H9 (cell line): ENCODE data around the gene XIRP2. TPM values are rescaled to one million over a fixed set of nuclear protein-coding genes. Genes with fewer than 3 reads are reported as not detected.

ENCODE experiments used
- DNase-seq: peaks from one replicate; pipeline ENCODE4 v3.0.0-alpha.2; 2017
- H2AFZ ChIP-seq: one replicate; pipeline ENCODE4 v1.6.1; 2013; ENCODE audit warnings: mild to moderate bottlenecking, low read length, control low read depth, moderate library complexity
- H2AK5ac ChIP-seq: 2 replicates; pipeline ENCODE4 v1.6.1; 2013; ENCODE audit warnings: low read length, control low read depth, mixed read lengths; ENCODE audit not compliant: insufficient read length
- H2BK120ac ChIP-seq: one replicate; pipeline ENCODE4 v1.6.1; 2013; ENCODE audit warnings: low read depth, mild to moderate bottlenecking, low read length, control low read depth, inconsistent platforms; ENCODE audit not compliant: poor library complexity, severe bottlenecking
- H2BK12ac ChIP-seq: 2 replicates; pipeline ENCODE4 v1.6.1; 2013; ENCODE audit warnings: low read length, control low read depth, mixed read lengths, low read depth; ENCODE audit not compliant: insufficient read length
- H2BK15ac ChIP-seq: 2 replicates; pipeline ENCODE4 v1.6.1; 2013; ENCODE audit warnings: low read depth, low read length, control low read depth
- H2BK20ac ChIP-seq: one replicate; pipeline ENCODE4 v1.6.1; 2013; ENCODE audit warnings: low read depth, mild to moderate bottlenecking, low read length, control low read depth, inconsistent platforms; ENCODE audit not compliant: poor library complexity, severe bottlenecking
- H2BK5ac ChIP-seq: 2 replicates; pipeline ENCODE4 v1.6.1; 2013; ENCODE audit warnings: low read length, control low read depth, mixed read lengths; ENCODE audit not compliant: insufficient read length
- H3K14ac ChIP-seq: 2 replicates; pipeline ENCODE4 v1.6.1; 2013; ENCODE audit warnings: low read length, control low read depth; ENCODE audit not compliant: insufficient read depth
- H3K18ac ChIP-seq: 2 replicates; pipeline ENCODE4 v1.6.1; 2013; ENCODE audit warnings: low read depth, mild to moderate bottlenecking, mixed read lengths, low read length, control low read depth; ENCODE audit not compliant: insufficient read length
- H3K23ac ChIP-seq: 2 replicates; pipeline ENCODE4 v1.6.1; 2013; ENCODE audit warnings: low read length, control low read depth, mixed read lengths, low read depth; ENCODE audit not compliant: insufficient read length
- H3K23me2 ChIP-seq: 2 replicates; pipeline ENCODE4 v1.6.1; 2013; ENCODE audit warnings: low read depth, mild to moderate bottlenecking, mixed read lengths, low read length, control low read depth; ENCODE audit not compliant: insufficient read length, poor library complexity, severe bottlenecking
- H3K27ac ChIP-seq: 2 replicates; pipeline ENCODE4 v1.5.1; 2013; ENCODE audit warnings: low read length, control low read depth, mixed read lengths, low read depth; ENCODE audit not compliant: insufficient read length
- H3K27me3 ChIP-seq: 2 replicates; pipeline ENCODE4 v1.6.1; 2013; ENCODE audit warnings: low read length, control low read depth, inconsistent platforms; ENCODE audit not compliant: insufficient read depth
- H3K4ac ChIP-seq: 2 replicates; pipeline ENCODE4 v1.6.1; 2013; ENCODE audit warnings: low read depth, mild to moderate bottlenecking, control low read depth, inconsistent platforms, low read length, moderate library complexity
- H3K4me1 ChIP-seq: 2 replicates; pipeline ENCODE4 v1.6.1; 2013; ENCODE audit warnings: low read length, control low read depth, inconsistent platforms; ENCODE audit not compliant: insufficient read depth
- H3K4me2 ChIP-seq: 2 replicates; pipeline ENCODE4 v1.6.1; 2013; ENCODE audit warnings: low read length, control low read depth, mixed read lengths; ENCODE audit not compliant: insufficient read length, insufficient read depth
- H3K56ac ChIP-seq: 2 replicates; pipeline ENCODE4 v1.6.1; 2013; ENCODE audit warnings: low read depth, mild to moderate bottlenecking, mixed read lengths, low read length, control low read depth; ENCODE audit not compliant: insufficient read length
- H3K79me1 ChIP-seq: 2 replicates; pipeline ENCODE4 v1.6.1; 2013; ENCODE audit warnings: low read depth, mild to moderate bottlenecking, moderate library complexity, low read length, control low read depth, inconsistent platforms; ENCODE audit not compliant: insufficient read depth, poor library complexity, severe bottlenecking
- H3K79me2 ChIP-seq: 2 replicates; pipeline ENCODE4 v1.6.1; 2013; ENCODE audit warnings: low read length, control low read depth, inconsistent platforms; ENCODE audit not compliant: insufficient read depth
- H3K9ac ChIP-seq: 2 replicates; pipeline ENCODE4 v1.6.1; 2013; ENCODE audit warnings: low read length, control low read depth, mixed read lengths; ENCODE audit not compliant: insufficient read length; ENCODE audit errors: extremely low read depth
- H3K9me3 ChIP-seq: one replicate; pipeline ENCODE4 v1.6.1; 2013; ENCODE audit warnings: low read depth, low read length, inconsistent platforms; ENCODE audit not compliant: control insufficient read depth
- H3T11ph ChIP-seq: one replicate; pipeline ENCODE4 v1.6.1; 2013; ENCODE audit warnings: mild to moderate bottlenecking, low read length, control low read depth, inconsistent platforms
- H4K20me1 ChIP-seq: one replicate; pipeline ENCODE4 v1.6.1; 2013; ENCODE audit not compliant: control insufficient read depth, insufficient read length, insufficient read depth
- H4K5ac ChIP-seq: 2 replicates; pipeline ENCODE4 v1.6.1; 2013; ENCODE audit warnings: low read depth, mild to moderate bottlenecking, mixed read lengths, low read length, control low read depth; ENCODE audit not compliant: insufficient read length
- H4K8ac ChIP-seq: replicated peaks from 2 replicates; pipeline ENCODE4 v1.6.1; 2013; ENCODE audit warnings: low read length, control low read depth, mixed read lengths, low read depth; ENCODE audit not compliant: insufficient read length
- H4K91ac ChIP-seq: 2 replicates; pipeline ENCODE4 v1.6.1; 2013; ENCODE audit warnings: low read depth, mild to moderate bottlenecking, moderate library complexity, mixed read lengths, low read length, control low read depth; ENCODE audit not compliant: insufficient read length
- H3K27ac Mint-ChIP-seq, 3 experiments: 2 replicates in 2 of 3; 3 replicates in 1 of 3; pipeline ENCODE4 v1.8.0; 2020 to 2021; ENCODE audit warnings: mixed read lengths in 3 of 3, mild to moderate bottlenecking in 1 of 3, moderate library complexity in 1 of 3
- H3K27me3 Mint-ChIP-seq: 2 replicates; pipeline ENCODE4 v1.8.0; 2021; ENCODE audit warnings: low read depth, mild to moderate bottlenecking, moderate library complexity, mixed read lengths
- H3K36me3 Mint-ChIP-seq, 3 experiments: 2 replicates in 2 of 3; 3 replicates in 1 of 3; pipeline ENCODE4 v1.8.0; 2020 to 2021; ENCODE audit warnings: low read depth in 3 of 3, mixed read lengths in 3 of 3; ENCODE audit not compliant: insufficient read depth in 1 of 3
- H3K4me1 Mint-ChIP-seq, 2 experiments: 2 replicates each; pipeline ENCODE4 v1.8.0; 2020; ENCODE audit warnings: mixed read lengths in 2 of 2
- H3K4me3 Mint-ChIP-seq, 2 experiments: 2 replicates in 1 of 2; 3 replicates in 1 of 2; pipeline ENCODE4 v1.8.0; 2020 to 2021; ENCODE audit warnings: mild to moderate bottlenecking in 2 of 2, mixed read lengths in 2 of 2, moderate library complexity in 1 of 2
- H3K9me3 Mint-ChIP-seq, 2 experiments: 2 replicates in 1 of 2; 3 replicates in 1 of 2; pipeline ENCODE4 v1.8.0; 2020; ENCODE audit warnings: mild to moderate bottlenecking in 2 of 2, mixed read lengths in 2 of 2, moderate library complexity in 1 of 2
- CTCF ChIP-seq: fragments of 200-600 bp; sonication (generic); conservative IDR thresholded peaks from 3 replicates; pipeline ENCODE4 v1.8.0; 2021; ENCODE audit warnings: antibody characterized with exemption, mild to moderate bottlenecking
- WGBS: extraction: QIAGEN DNeasy Blood & Tissue Kit; methylation state at CpG from one replicate; pipeline ENCODE4 v1.1.7; 2013; ENCODE audit warnings: missing lambda C conversion rate, low lambda C conversion rate, mixed read lengths; ENCODE audit not compliant: insufficient read length; ENCODE audit errors: extremely low coverage; 5-methylcytosine and 5-hydroxymethylcytosine counted together
- total RNA-seq: library from RNA; stranded (reverse); gene quantifications from 2 replicates; pipeline ENCODE4 v1.2.1, GENCODE V29; 2021

XIRP2 gene
- total RNA-seq, 1 experiment from 2014 or later, result 0.07 TPM

DNA sequence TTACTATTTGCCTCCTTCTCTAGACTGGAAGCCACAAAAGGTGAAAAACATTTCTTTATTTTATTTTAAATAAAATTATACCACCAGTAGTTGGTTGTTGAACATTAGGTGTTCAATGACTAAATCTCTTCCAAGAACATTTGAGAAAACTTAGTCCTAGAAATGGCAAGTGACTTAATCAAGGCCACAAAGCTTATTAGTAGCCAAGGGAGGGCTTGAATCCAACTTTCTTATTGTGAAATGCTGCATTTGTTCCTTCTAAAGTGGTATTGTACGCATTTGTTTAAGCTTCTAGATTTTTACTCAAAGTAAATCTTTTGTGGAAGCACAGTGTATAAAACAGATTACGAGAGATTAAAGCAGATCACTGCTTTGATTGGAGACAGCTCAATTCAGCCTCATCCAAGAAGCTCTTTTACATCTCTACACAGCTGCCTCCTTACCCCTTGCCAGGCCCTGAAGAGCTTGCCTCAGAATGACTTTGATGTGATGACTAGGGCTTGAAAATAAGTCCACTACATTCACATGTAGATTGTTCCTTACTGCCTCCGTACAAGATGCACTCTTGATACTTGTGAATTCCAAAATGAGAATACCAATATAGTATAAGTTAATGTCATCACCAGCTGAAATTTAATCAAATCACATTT lies 244.8 kb downstream of the XIRP2 start:
- Histone ChIP-seq H3K14ac (no peak overlapping the region), H3K4ac (no peak overlapping the region), H3K23ac (no peak overlapping the region), H2AK5ac (no peak overlapping the region), H3K27ac (no peak overlapping the region), H3K23me2 (no peaks in the 10 kb centered on the region), H3K4me1 (no peaks in the 10 kb centered on the region), H3K9ac (no peak overlapping the region), H2BK5ac (no peak overlapping the region), H2AFZ (no peak overlapping the region), H2BK20ac (no peak overlapping the region), H2BK15ac (no peak overlapping the region), H2BK12ac (no peak overlapping the region), H4K20me1 (no peaks in the 10 kb centered on the region), H4K5ac (no peak overlapping the region), H3T11ph (no peak overlapping the region), H3K9me3 (no peaks in the 10 kb centered on the region), H2BK120ac (no peak overlapping the region), H4K91ac (no peak overlapping the region), H3K56ac (no peak overlapping the region), H3K79me1 (no peaks in the 10 kb centered on the region), H3K27me3 (no peaks in the 10 kb centered on the region), H3K18ac (no peak overlapping the region), H4K8ac (no peak overlapping the region), H3K4me2 (no peak overlapping the region), H3K79me2 (no peaks in the 10 kb centered on the region)
- no CpG with 5 or more reads among the region's 3 CpGs for WGBS
- Mint-ChIP-seq H3K9me3 (no peaks in the 10 kb centered on the region), H3K27ac (no peak overlapping the region), H3K27me3 (no peaks in the 10 kb centered on the region), H3K36me3 (no peaks in the 10 kb centered on the region), H3K4me3 (no peak overlapping the region), H3K4me1 (peaks cover 8 to 15% of the 10 kb centered on the region in 2 experiments)
- no peak for DNase-seq
- no peak for TF ChIP-seq CTCF
